B cell (primary cell): Measurements from ENCODE around the gene ADK. TPM values are rescaled to one million over a fixed set of nuclear protein-coding genes. Genes with fewer than 3 reads are reported as not detected.
"Not testable (repeated sequence)": the region's sequence is repeated elsewhere in the genome, so short reads cannot be mapped to it uniquely, and the experiment has no call there.

Experiments used
- ATAC-seq: fragments of 200-7000 bp; cut with Tn5 transposase; one replicate; pipeline ENCODE4 v1.10.0; 2021; ENCODE audit warnings: low read depth, mild to moderate bottlenecking, moderate number of reproducible peaks, moderate library complexity
- CTCF ChIA-PET: fragments of 350-600 bp; sonication (Branson Sonifier 250); formaldehyde crosslinking; loops from one replicate; lab custom pipeline; 2021; ENCODE audit warnings: antibody characterized with exemption, inconsistent platforms; lab: Charles Lee
- POLR2A ChIA-PET: fragments of 350-600 bp; sonication (Branson Sonifier 250); formaldehyde crosslinking; loops from one replicate; lab custom pipeline; 2021; ENCODE audit warnings: antibody characterized with exemption; lab: Charles Lee
- DNase-seq: peaks from one replicate; pipeline ENCODE4 v3.0.0; 2013
- H2AFZ ChIP-seq: 2 replicates; pipeline ENCODE4 v1.6.1; 2012; ENCODE audit warnings: mild to moderate bottlenecking, low read depth, low read length; ENCODE audit not compliant: insufficient read depth, poor library complexity, severe bottlenecking
- H3K27ac ChIP-seq, 2 donors: 1 replicate in 1 of 2; 2 replicates in 1 of 2; pipeline ENCODE4 v1.5.1; 2012 to 2013; ENCODE audit warnings: low read length in 2 of 2, mild to moderate bottlenecking in 2 of 2, moderate library complexity in 1 of 2
- H3K27me3 ChIP-seq, 4 experiments: fragments of 200-600 bp in 1 of 4; sonication (generic) in 1 of 4; replicated peaks in 1 of 4; 1 replicate in 2 of 4; 2 replicates in 2 of 4; pipeline versions ENCODE4 v1.6.1 to v1.7.0; 2013 to 2016; ENCODE audit warnings: low read length in 3 of 4, mild to moderate bottlenecking in 2 of 4, mixed read lengths in 1 of 4, moderate library complexity in 1 of 4; ENCODE audit not compliant: insufficient read depth in 4 of 4, control insufficient read depth in 3 of 4; ENCODE audit errors: control extremely low read depth in 1 of 4
- H3K36me3 ChIP-seq, 2 experiments: replicated peaks in 1 of 2; 1 replicate in 1 of 2; 2 replicates in 1 of 2; pipeline versions ENCODE4 v1.6.1 to v1.7.1; 2013; ENCODE audit warnings: low read length in 1 of 2; ENCODE audit not compliant: insufficient read depth in 2 of 2, control insufficient read depth in 1 of 2; ENCODE audit errors: control extremely low read depth in 1 of 2, extremely low read depth in 1 of 2
- H3K4me1 ChIP-seq, 2 donors: fragments of 200-600 bp in 1 of 2; sonication (generic) in 1 of 2; 1 replicate in 1 of 2; 2 replicates in 1 of 2; pipeline versions ENCODE4 v1.5.1 to v1.6.1; 2013 to 2017; ENCODE audit warnings: low read length in 2 of 2; ENCODE audit not compliant: control insufficient read depth in 2 of 2, insufficient read depth in 2 of 2
- H3K4me2 ChIP-seq: replicated peaks from 2 replicates; pipeline ENCODE3; 2012; ENCODE audit warnings: mild to moderate bottlenecking, low read depth, low read length; ENCODE audit not compliant: poor library complexity, severe bottlenecking
- H3K4me3 ChIP-seq, 5 experiments: fragments of 200-600 bp in 1 of 5; sonication (generic) in 1 of 5; 1 replicate in 3 of 5; 2 replicates in 2 of 5; pipeline versions ENCODE4 v1.5.1 to v1.7.0; 2011 to 2016; ENCODE audit warnings: low read length in 4 of 5, mild to moderate bottlenecking in 4 of 5, low read depth in 2 of 5, control low read depth in 1 of 5, moderate library complexity in 1 of 5; ENCODE audit not compliant: insufficient read depth in 1 of 5; ENCODE audit errors: control extremely low read depth in 1 of 5, extremely low read depth in 1 of 5
- H3K79me2 ChIP-seq: fragments of 200-600 bp; sonication (generic); one replicate; pipeline ENCODE4 v1.6.0; 2016; ENCODE audit warnings: low read length; ENCODE audit not compliant: control insufficient read depth, insufficient read depth
- H3K9ac ChIP-seq: fragments of 200-600 bp; sonication (generic); 2 replicates; pipeline ENCODE4 v1.6.1; 2017; ENCODE audit warnings: mild to moderate bottlenecking, low read length, moderate library complexity
- H3K9me3 ChIP-seq, 3 donors: one replicate each; pipeline versions ENCODE4 v1.6.1 to v1.7.1; 2013; ENCODE audit warnings: low read length in 2 of 3; ENCODE audit not compliant: control insufficient read depth in 2 of 3, insufficient read depth in 1 of 3; ENCODE audit errors: control extremely low read depth in 1 of 3
- H4K20me1 ChIP-seq: 2 replicates; pipeline ENCODE4 v1.6.0; 2012; ENCODE audit warnings: mild to moderate bottlenecking, low read length; ENCODE audit not compliant: insufficient read depth, control insufficient read depth, poor library complexity, severe bottlenecking
- H3K27ac Mint-ChIP-seq: one replicate; pipeline ENCODE4 v1.8.0; 2021; ENCODE audit warnings: mixed read lengths
- H3K27me3 Mint-ChIP-seq: one replicate; pipeline ENCODE4 v1.8.0; 2021; ENCODE audit warnings: mixed read lengths
- H3K4me1 Mint-ChIP-seq: one replicate; pipeline ENCODE4 v1.8.0; 2021; ENCODE audit warnings: mixed read lengths
- H3K4me3 Mint-ChIP-seq: one replicate; pipeline ENCODE4 v1.8.0; 2021; ENCODE audit warnings: mixed read lengths
- H3K9me3 Mint-ChIP-seq: one replicate; pipeline ENCODE4 v1.8.0; 2022; ENCODE audit warnings: mixed read lengths; ENCODE audit not compliant: insufficient read depth
- CTCF ChIP-seq: fragments of 200-600 bp; IDR thresholded peaks from one replicate; pipeline ENCODE4 v1.8.0; 2022; ENCODE audit warnings: antibody characterized with exemption, mild to moderate bottlenecking
- EZH2 ChIP-seq: IDR thresholded peaks from 2 replicates; pipeline ENCODE4 v1.6.1; 2012; ENCODE audit warnings: borderline replicate concordance, low read depth, mild to moderate bottlenecking, moderate library complexity, low read length; ENCODE audit not compliant: insufficient read depth, poor library complexity, severe bottlenecking
- WGBS: methylation state at CpG from one replicate; pipeline ENCODE4 v1.1.5; 2013; ENCODE audit warnings: missing lambda C conversion rate; ENCODE audit not compliant: insufficient coverage; 5-methylcytosine and 5-hydroxymethylcytosine counted together
- intact Hi-C: fragments of 100-400 bp; cut with micrococcal nuclease; formaldehyde crosslinking; loops from one replicate; pipeline ENCODE4 v1.10.0; 2022
- polyA plus RNA-seq: library from polyadenylated mRNA; depleted of rRNA; stranded (reverse); fragments of >200 nt; gene quantifications from 2 replicates; pipeline ENCODE4 v1.2.3, GENCODE V29; 2012
- total RNA-seq, 2 donors: library from RNA; stranded (reverse); fragments of 120-200 nt in 1 of 2; gene quantifications; 1 replicate in 1 of 2; 2 replicates in 1 of 2; pipeline versions ENCODE4 v1.2.3 to v1.2.4, GENCODE V29; 2013 to 2022

ADK gene
- total and polyA plus RNA-seq, 2 donors (not counting 1 experiment from before 2014, with no cell fraction given) = 37.2 to 52.6 TPM

GRCh38 chr10:74453169-74453568, 302.1 kb downstream of the ADK start:
- no peak for DNase-seq
- no peaks in the 10 kb centered on the region for H4K20me1 ChIP-seq
- H2AFZ ChIP-seq = no peak overlapping the region
- H3K4me1 Mint-ChIP-seq = no peaks in the 10 kb centered on the region
- no peaks in the 10 kb centered on the region for H3K9me3 Mint-ChIP-seq
- no peak overlapping the region for H3K9ac ChIP-seq
- no peaks in the 10 kb centered on the region for H3K79me2 ChIP-seq
- ATAC-seq = no peak
- no peak overlapping the region for H3K4me3 Mint-ChIP-seq
- no peaks in the 10 kb centered on the region for H3K4me1 ChIP-seq
- H3K9me3 ChIP-seq = peaks cover 0 to 8% (median 1%) of the 10 kb centered on the region in 3 donors
- CTCF ChIA-PET = interaction anchor here (1.1 kb wide), 1 partner anchor 647 kb away, joined by 3 read pairs; no protein-coding TSS in a partner anchor
- H3K27me3 ChIP-seq = no peaks in the 10 kb centered on the region
- no peaks in the 10 kb centered on the region for H3K27me3 Mint-ChIP-seq
- H3K27ac Mint-ChIP-seq = no peak overlapping the region
- peaks cover 3 to 11% of the 10 kb centered on the region in 2 experiments for H3K36me3 ChIP-seq
- no peak for TF ChIP-seq EZH2
- no peak for TF ChIP-seq CTCF
- intact Hi-C loops = no loop called here
- no peak overlapping the region for H3K4me2 ChIP-seq
- no CpG with 5 or more reads among the region's 1 CpG for WGBS
- POLR2A ChIA-PET = no interaction called here
- H3K4me3 ChIP-seq = no peak overlapping the region
- H3K27ac ChIP-seq = no peak overlapping the region

- H3K9ac ChIP-seq, POLR2A ChIA-PET, H3K4me1 Mint-ChIP-seq, H3K27me3 ChIP-seq, H2AFZ ChIP-seq, intact Hi-C loops, H3K9me3 Mint-ChIP-seq, H4K20me1 ChIP-seq, CTCF ChIA-PET, ATAC-seq, H3K27ac ChIP-seq, H3K4me3 ChIP-seq, H3K79me2 ChIP-seq, H3K27ac Mint-ChIP-seq, H3K9me3 ChIP-seq, H3K4me1 ChIP-seq, H3K4me2 ChIP-seq, H3K4me3 Mint-ChIP-seq, DNase-seq, H3K27me3 Mint-ChIP-seq: not testable (repeated sequence)
- H3K36me3 ChIP-seq = peaks cover 2 to 11% of the 10 kb centered on the region in 2 experiments
- WGBS = 100% methylated on average over 1 of the region's 1 CpG
Observed at GRCh38 chr10:74457478-74457877, 306.5 kb downstream of the ADK start.
